ENCODE results near the gene CRYZL1. TPM values are rescaled to one million over a fixed set of nuclear protein-coding genes. Genes with fewer than 3 reads are reported as not detected.
"Not testable (repeated sequence)": the region's sequence is repeated elsewhere in the genome, so short reads cannot be mapped to it uniquely, and the experiment has no call there.

Gene CRYZL1
- total and polyA plus RNA-seq, 2 experiments from 2014 or later, result 13.6 to 37.4 TPM

- Histone ChIP-seq H3K9me2 (ENCODE audit: insufficient read depth) (no peaks in the 10 kb centered on the region), H3K9me3 (ENCODE audit: low read depth) (no peaks in the 10 kb centered on the region), H3K36me3 (ENCODE audit: low read depth) (no peaks in the 10 kb centered on the region), H3K4me1 (ENCODE audit: insufficient read depth) (peaks cover 22% of the 10 kb centered on the region), H3K4me3 (peak overlapping the region; percentile 92), H3K27me3 (replicated peaks; ENCODE audit: insufficient read depth) (no peaks in the 10 kb centered on the region), H3K79me2 (ENCODE audit: insufficient read depth) (peaks cover 82% of the 10 kb centered on the region), H2AFZ (peak overlapping the region; percentile 90), H3K4me2 (ENCODE audit: unreplicated experiment) (peak overlapping the region; percentile 89), H4K20me1 (ENCODE audit: insufficient read depth) (0 out of 2 replicates have a peak, but pooled peaks cover 3% of the 10 kb centered on the region), H3F3A (ENCODE audit: insufficient read depth) (peaks cover 24% of the 10 kb centered on the region), H3K27ac (peak overlapping the region; percentile 89), H3K9ac (peak overlapping the region; percentile 89)
- 27 to 29% methylated on average over 18 of the region's 18 CpGs for WGBS, 2 experiments (ENCODE audit: low coverage in 1 of 2, low lambda C conversion rate in 2 of 2, missing lambda C conversion rate in 2 of 2)
- in situ Hi-C loops (cut with MboI), result loop anchor here (10.0 kb wide), 1 partner anchor 244 kb away; no protein-coding TSS in a partner anchor
- peak; percentile 71 for DNase-seq
- TF ChIP-seq EZH2phosphoT487 (IDR thresholded peaks at IDR 0.05; ENCODE audit: insufficient read depth, low read depth) (no peak), EZH2 (IDR thresholded peaks at IDR 0.05; ENCODE audit: insufficient read depth, poor library complexity, severe bottlenecking) (no peak)
Measured at GRCh38 chr21:33640697-33641351, 717 bp downstream of the CRYZL1 start.

- no peak for TF ChIP-seq EZH2 (IDR thresholded peaks at IDR 0.05; ENCODE audit: insufficient read depth, poor library complexity, severe bottlenecking)
- no peak for TF ChIP-seq EZH2phosphoT487 (IDR thresholded peaks at IDR 0.05; ENCODE audit: insufficient read depth, low read depth)
- Histone ChIP-seq H2AFZ (no peak overlapping the region), H3K36me3 (ENCODE audit: low read depth) (peaks cover 25% of the 10 kb centered on the region), H3F3A (ENCODE audit: insufficient read depth) (no peaks in the 10 kb centered on the region), H3K4me3 (no peak overlapping the region), H3K79me2 (ENCODE audit: insufficient read depth) (peaks cover 77% of the 10 kb centered on the region), H3K9ac (no peak overlapping the region), H3K4me2 (ENCODE audit: unreplicated experiment) (no peak overlapping the region), H3K9me3 (ENCODE audit: low read depth) (no peaks in the 10 kb centered on the region), H3K9me2 (ENCODE audit: insufficient read depth) (no peaks in the 10 kb centered on the region), H3K27me3 (replicated peaks; ENCODE audit: insufficient read depth) (no peaks in the 10 kb centered on the region), H3K27ac (no peak overlapping the region), H3K4me1 (ENCODE audit: insufficient read depth) (no peaks in the 10 kb centered on the region), H4K20me1 (ENCODE audit: insufficient read depth) (no peaks in the 10 kb centered on the region)
- 96 to 98% methylated on average over 2 of the region's 2 CpGs for WGBS, 2 experiments (ENCODE audit: low coverage in 1 of 2, low lambda C conversion rate in 2 of 2, missing lambda C conversion rate in 2 of 2)
- in situ Hi-C loops (cut with MboI), result no loop called here
- no peak for DNase-seq
Measured at GRCh38 chr21:33634254-33634653, 7.3 kb downstream of the CRYZL1 start.

GRCh38 chr21:33626151-33626550, 15.4 kb downstream of the CRYZL1 start:
- H3K9me3 ChIP-seq (ENCODE audit: low read depth); H2AFZ ChIP-seq; H3K4me3 ChIP-seq; H3K4me1 ChIP-seq (ENCODE audit: insufficient read depth); H4K20me1 ChIP-seq (ENCODE audit: insufficient read depth); H3K9ac ChIP-seq; in situ Hi-C loops (cut with MboI); H3K9me2 ChIP-seq (ENCODE audit: insufficient read depth); H3F3A ChIP-seq (ENCODE audit: insufficient read depth); H3K4me2 ChIP-seq (ENCODE audit: unreplicated experiment); H3K27me3 ChIP-seq (replicated peaks; ENCODE audit: insufficient read depth); DNase-seq; H3K27ac ChIP-seq: not testable (repeated sequence)
- Histone ChIP-seq H3K36me3 (ENCODE audit: low read depth) (peaks cover 36% of the 10 kb centered on the region), H3K79me2 (ENCODE audit: insufficient read depth) (peaks cover 18% of the 10 kb centered on the region; the same call in 1 of the 2 replicates)
- 95 to 98% methylated on average over 7 of the region's 7 CpGs for WGBS, 2 experiments (ENCODE audit: low coverage in 1 of 2, low lambda C conversion rate in 2 of 2, missing lambda C conversion rate in 2 of 2)

GRCh38 chr21:33622253-33622652, 19.3 kb downstream of the CRYZL1 start:
- H3K27me3 ChIP-seq (replicated peaks; ENCODE audit: insufficient read depth), result no peaks in the 10 kb centered on the region
- no peaks in the 10 kb centered on the region for H3K9me3 ChIP-seq (ENCODE audit: low read depth)
- no peaks in the 10 kb centered on the region for H3K9me2 ChIP-seq (ENCODE audit: insufficient read depth)
- TF ChIP-seq EZH2 (IDR thresholded peaks at IDR 0.05; ENCODE audit: insufficient read depth, poor library complexity, severe bottlenecking) (no peak), EZH2phosphoT487 (IDR thresholded peaks at IDR 0.05; ENCODE audit: insufficient read depth, low read depth) (no peak)
- H3K4me2 ChIP-seq (ENCODE audit: unreplicated experiment), result no peak overlapping the region
- H3K79me2 ChIP-seq (ENCODE audit: insufficient read depth), result peaks cover 5% of the 10 kb centered on the region; the same call in 1 of the 2 replicates
- no peaks in the 10 kb centered on the region for H3K4me1 ChIP-seq (ENCODE audit: insufficient read depth)
- H3K9ac ChIP-seq, result no peak overlapping the region
- no peaks in the 10 kb centered on the region for H4K20me1 ChIP-seq (ENCODE audit: insufficient read depth)
- peaks cover 25% of the 10 kb centered on the region for H3K36me3 ChIP-seq (ENCODE audit: low read depth)
- no peaks in the 10 kb centered on the region for H3F3A ChIP-seq (ENCODE audit: insufficient read depth)
- in situ Hi-C loops (cut with MboI), result no loop called here
- no peak overlapping the region for H3K27ac ChIP-seq
- DNase-seq, result no peak
- no peak overlapping the region for H2AFZ ChIP-seq
- H3K4me3 ChIP-seq, result no peak overlapping the region

GRCh38 chr21:33619726-33620125, 21.8 kb downstream of the CRYZL1 start:
- H4K20me1 ChIP-seq (ENCODE audit: insufficient read depth), result no peaks in the 10 kb centered on the region
- no peaks in the 10 kb centered on the region for H3K9me2 ChIP-seq (ENCODE audit: insufficient read depth)
- in situ Hi-C loops (cut with MboI), result no loop called here
- no peaks in the 10 kb centered on the region for H3F3A ChIP-seq (ENCODE audit: insufficient read depth)
- no peak overlapping the region for H3K4me3 ChIP-seq
- H3K4me2 ChIP-seq (ENCODE audit: unreplicated experiment), result no peak overlapping the region
- H3K27me3 ChIP-seq (replicated peaks; ENCODE audit: insufficient read depth), result no peaks in the 10 kb centered on the region
- no peak for DNase-seq
- peaks cover 32% of the 10 kb centered on the region for H3K36me3 ChIP-seq (ENCODE audit: low read depth)
- TF ChIP-seq EZH2 (IDR thresholded peaks at IDR 0.05; ENCODE audit: insufficient read depth, poor library complexity, severe bottlenecking) (no peak), EZH2phosphoT487 (IDR thresholded peaks at IDR 0.05; ENCODE audit: insufficient read depth, low read depth) (no peak)
- no peak overlapping the region for H3K9ac ChIP-seq
- no peaks in the 10 kb centered on the region for H3K79me2 ChIP-seq (ENCODE audit: insufficient read depth)
- no peak overlapping the region for H3K27ac ChIP-seq
- WGBS, 2 experiments (ENCODE audit: low coverage in 1 of 2, low lambda C conversion rate in 2 of 2, missing lambda C conversion rate in 2 of 2), result 96 to 99% methylated on average over 4 of the region's 4 CpGs
- H3K9me3 ChIP-seq (ENCODE audit: low read depth), result no peaks in the 10 kb centered on the region
- H2AFZ ChIP-seq, result no peak overlapping the region
- no peaks in the 10 kb centered on the region for H3K4me1 ChIP-seq (ENCODE audit: insufficient read depth)
